ACC112 (cell line): ENCODE measurements around the gene ZNF512B.

Experiments used
- H2AFZ ChIP-seq: fragments of 200-600 bp; sonication (generic); one replicate; pipeline ENCODE4 v1.6.0; 2017; ENCODE audit warnings: antibody characterized with exemption, low read length; ENCODE audit not compliant: unreplicated experiment
- H3K27ac ChIP-seq: fragments of 200-600 bp; sonication (generic); 2 replicates; pipeline ENCODE4 v1.5.1; 2014; ENCODE audit warnings: low read depth, mild to moderate bottlenecking, antibody characterized with exemption, low read length, moderate library complexity
- H3K27me3 ChIP-seq: fragments of 200-600 bp; sonication (generic); 2 replicates; pipeline ENCODE4 v1.6.1; 2014; ENCODE audit warnings: mild to moderate bottlenecking, antibody characterized with exemption, low read length, moderate library complexity, mixed read lengths; ENCODE audit not compliant: insufficient read depth
- H3K36me3 ChIP-seq: fragments of 200-600 bp; sonication (generic); 2 replicates; pipeline ENCODE4 v1.6.1; 2016; ENCODE audit warnings: mild to moderate bottlenecking, antibody characterized with exemption, low read length, moderate library complexity, mixed read lengths; ENCODE audit not compliant: insufficient read depth
- H3K4me1 ChIP-seq: fragments of 200-600 bp; sonication (generic); one replicate; pipeline ENCODE4 v1.6.1; 2016; ENCODE audit warnings: low read length, mixed read lengths; ENCODE audit not compliant: insufficient read depth, unreplicated experiment, control insufficient read depth
- H3K4me3 ChIP-seq: fragments of 200-600 bp; sonication (generic); 2 replicates; pipeline ENCODE4 v1.5.1; 2014; ENCODE audit warnings: mild to moderate bottlenecking, low read depth, low read length
- H3K79me2 ChIP-seq: fragments of 200-600 bp; sonication (generic); one replicate; pipeline ENCODE4 v1.6.0; 2016; ENCODE audit warnings: low read length; ENCODE audit not compliant: control insufficient read depth, unreplicated experiment, insufficient read depth

The ZNF512B gene

GRCh38 chr20:63968136-63968927, 1.4 kb downstream of the ZNF512B start:
- Histone ChIP-seq H2AFZ (no peak overlapping the region), H3K27ac (no peak overlapping the region), H3K79me2 (peaks cover 13% of the 10 kb centered on the region), H3K36me3 (0 out of 2 replicates have a peak, but pooled peaks cover 6% of the 10 kb centered on the region), H3K4me3 (peak overlapping the region; percentile 93), H3K4me1 (peaks cover 9% of the 10 kb centered on the region), H3K27me3 (no peaks in the 10 kb centered on the region)

DNA sequence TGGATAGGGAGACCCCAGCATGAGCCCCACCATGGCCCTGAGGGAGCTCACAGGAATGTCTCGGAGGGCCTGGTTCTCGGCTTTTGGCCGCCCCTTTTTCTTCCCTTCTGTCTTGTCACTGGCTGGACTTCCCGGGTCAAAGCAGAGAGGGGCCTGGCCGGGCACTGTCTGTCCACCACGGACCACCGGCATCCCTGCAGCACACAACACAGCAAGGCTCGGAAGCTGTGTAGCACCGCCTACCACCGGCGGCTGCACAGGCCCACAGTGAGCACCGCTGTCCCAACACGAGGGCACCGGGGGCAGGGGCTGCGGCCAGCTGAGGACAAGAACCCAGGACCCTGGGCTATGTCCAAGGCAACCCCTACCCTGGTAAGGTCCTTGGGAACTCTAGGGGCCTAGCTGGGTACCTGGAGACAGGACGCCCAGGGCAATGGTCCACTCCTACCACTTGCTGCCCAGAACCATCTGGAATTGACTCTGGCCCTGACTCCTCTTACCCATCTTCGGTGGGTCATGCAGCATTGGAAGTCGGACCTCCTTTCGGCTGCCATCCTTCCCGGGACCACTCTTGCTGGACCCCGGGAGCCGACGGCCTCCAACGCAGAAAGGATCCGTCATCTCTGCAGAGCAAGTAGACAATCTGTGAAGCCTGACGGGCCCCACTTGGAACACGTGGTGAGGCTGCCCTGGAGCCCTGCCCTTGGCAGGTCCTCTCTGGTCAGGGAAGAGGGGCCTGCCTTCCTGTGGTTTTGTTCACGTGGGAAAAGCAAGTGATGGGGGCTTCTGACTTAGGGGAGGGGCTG, 2.2 kb downstream of the ZNF512B start:
- Histone ChIP-seq H3K27ac (no peak overlapping the region), H3K4me3 (no peak overlapping the region), H3K36me3 (0 out of 2 replicates have a peak, but pooled peaks cover 6% of the 10 kb centered on the region), H3K79me2 (peaks cover 13% of the 10 kb centered on the region), H3K27me3 (no peaks in the 10 kb centered on the region), H2AFZ (no peak overlapping the region), H3K4me1 (peaks cover 9% of the 10 kb centered on the region)

DNA sequence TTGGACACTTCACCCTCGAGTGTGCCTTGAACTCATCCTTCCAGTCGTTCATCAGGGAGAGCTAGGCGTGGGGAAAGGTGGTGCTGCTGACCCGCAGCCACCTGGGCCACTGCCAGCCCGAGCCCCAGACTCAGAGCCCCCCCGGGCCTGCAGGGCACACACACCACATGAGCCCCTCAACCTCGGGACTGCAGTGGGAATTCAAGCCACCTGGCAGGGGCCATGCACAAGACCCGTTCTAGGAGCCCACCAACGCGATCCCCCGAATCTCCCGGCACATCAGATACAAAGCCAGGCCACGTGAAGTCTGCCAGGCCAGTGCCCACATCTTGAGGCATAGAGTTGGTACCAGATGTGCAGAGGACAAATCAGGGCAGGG, 2.8 kb downstream of the ZNF512B start:
- no peak overlapping the region for H2AFZ ChIP-seq
- H3K36me3 ChIP-seq: 0 out of 2 replicates have a peak, but pooled peaks cover 6% of the 10 kb centered on the region
- no peaks in the 10 kb centered on the region for H3K27me3 ChIP-seq
- no peak overlapping the region for H3K4me3 ChIP-seq
- no peak overlapping the region for H3K27ac ChIP-seq
- peaks cover 13% of the 10 kb centered on the region for H3K79me2 ChIP-seq
- peaks cover 9% of the 10 kb centered on the region for H3K4me1 ChIP-seq

- Histone ChIP-seq H3K79me2 (peaks cover 13% of the 10 kb centered on the region), H3K4me3 (no peak overlapping the region), H3K36me3 (0 out of 2 replicates have a peak, but pooled peaks cover 6% of the 10 kb centered on the region), H3K27ac (no peak overlapping the region), H3K27me3 (no peaks in the 10 kb centered on the region), H3K4me1 (peaks cover 9% of the 10 kb centered on the region), H2AFZ (no peak overlapping the region)
Measured at GRCh38 chr20:63966172-63966943, 3.4 kb downstream of the ZNF512B start.

DNA sequence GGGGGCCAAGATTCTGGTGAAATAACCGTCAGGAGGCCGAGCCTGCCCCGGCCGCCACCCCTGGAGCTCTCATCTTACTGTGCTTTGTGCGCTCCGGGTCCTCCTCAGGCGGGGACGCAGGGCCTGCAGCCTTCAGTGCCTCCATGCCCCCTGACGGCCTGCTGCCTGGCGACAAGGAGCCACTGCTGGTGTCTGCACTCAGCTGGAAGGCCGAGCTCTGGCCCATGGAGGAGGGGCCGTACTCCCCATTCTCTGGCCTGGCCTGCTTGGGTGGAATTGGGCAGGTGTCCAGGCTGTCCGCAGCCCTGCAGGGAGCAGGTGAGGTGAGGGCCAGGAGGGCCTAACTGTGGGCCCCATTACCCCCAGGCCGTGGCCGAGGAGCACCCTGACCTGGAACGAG, 5.3 kb downstream of the ZNF512B start:
- Histone ChIP-seq H2AFZ (no peak overlapping the region), H3K79me2 (peaks cover 13% of the 10 kb centered on the region), H3K4me1 (peaks cover 9% of the 10 kb centered on the region), H3K27ac (no peak overlapping the region), H3K27me3 (no peaks in the 10 kb centered on the region), H3K36me3 (0 out of 2 replicates have a peak, but pooled peaks cover 9% of the 10 kb centered on the region), H3K4me3 (no peak overlapping the region)

GRCh38 chr20:63963784-63964301, 5.9 kb downstream of the ZNF512B start:
- H3K4me1 ChIP-seq: peaks cover 7% of the 10 kb centered on the region
- no peak overlapping the region for H3K27ac ChIP-seq
- H3K27me3 ChIP-seq: no peaks in the 10 kb centered on the region
- peaks cover 8% of the 10 kb centered on the region for H3K79me2 ChIP-seq
- H2AFZ ChIP-seq: no peak overlapping the region
- H3K4me3 ChIP-seq: no peak overlapping the region
- H3K36me3 ChIP-seq: 0 out of 2 replicates have a peak, but pooled peaks cover 9% of the 10 kb centered on the region

DNA sequence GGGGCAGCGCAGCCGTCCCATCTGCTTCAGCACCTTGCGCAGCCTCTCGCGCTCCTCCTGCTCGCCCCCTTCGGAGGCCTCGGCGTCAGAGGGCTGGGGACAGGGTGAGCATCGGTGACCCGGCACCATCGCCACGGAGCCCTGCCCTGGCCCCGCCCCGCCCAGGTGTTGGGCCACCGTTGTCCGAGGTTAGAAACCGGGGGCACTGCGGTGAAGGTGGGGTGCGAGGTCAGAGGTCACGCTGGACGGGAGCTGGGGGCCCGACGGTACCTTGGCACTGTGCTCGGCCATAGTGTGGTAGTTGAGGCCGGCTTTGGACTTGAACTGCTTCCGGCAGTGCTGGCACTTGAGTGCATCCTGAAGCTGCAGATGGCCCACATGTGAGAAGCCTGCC, 6.4 kb downstream of the ZNF512B start:
- Histone ChIP-seq H3K27ac (no peak overlapping the region), H3K4me3 (no peak overlapping the region), H3K4me1 (peaks cover 2% of the 10 kb centered on the region), H3K36me3 (0 out of 2 replicates have a peak, but pooled peaks cover 9% of the 10 kb centered on the region), H3K27me3 (no peaks in the 10 kb centered on the region), H2AFZ (no peak overlapping the region), H3K79me2 (peaks cover 3% of the 10 kb centered on the region)

DNA sequence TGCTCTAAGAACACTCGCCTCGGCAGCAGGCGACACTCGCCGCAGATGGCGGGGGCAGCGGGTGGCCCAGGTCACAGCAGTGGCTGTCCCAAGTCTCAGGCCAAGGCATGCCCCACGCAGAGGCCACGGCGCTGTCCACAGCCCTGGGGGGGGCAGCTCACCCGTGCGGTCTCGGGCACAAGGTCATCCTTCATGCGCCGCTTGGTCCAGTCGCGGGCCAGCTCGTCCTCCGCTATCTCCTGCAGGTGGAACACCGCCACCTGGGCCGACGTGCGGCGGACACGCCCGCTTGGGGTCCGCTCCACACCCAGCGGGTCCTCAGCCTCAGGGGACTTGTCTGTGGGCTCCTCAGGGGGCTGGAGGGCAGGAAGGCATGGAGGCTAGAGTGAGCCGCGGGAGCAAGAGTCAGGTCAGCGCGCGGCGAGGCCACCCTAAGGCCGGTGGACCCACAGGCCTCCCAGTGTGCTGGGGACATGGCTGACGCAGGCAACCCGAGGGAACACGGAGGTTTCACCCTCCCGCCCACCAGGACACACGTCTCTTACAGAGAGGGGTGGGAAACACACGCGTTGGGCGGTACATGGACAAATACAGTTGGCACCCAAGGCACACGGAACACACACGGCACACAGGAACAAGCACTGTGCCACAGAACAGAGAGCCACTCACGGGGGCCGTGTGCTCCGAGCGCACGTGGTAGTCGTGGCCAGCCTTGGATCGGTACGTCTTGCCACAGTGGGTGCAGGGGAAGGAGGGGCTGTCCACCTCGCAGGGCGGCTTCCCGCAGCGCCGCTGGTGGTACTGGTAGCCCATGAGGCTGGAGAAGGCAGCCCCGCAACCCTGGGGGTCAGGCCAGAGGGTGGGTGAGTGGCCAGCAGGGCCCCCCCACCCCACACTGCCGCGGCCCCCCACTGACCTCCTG, 7.0 kb downstream of the ZNF512B start:
- no peak overlapping the region for H3K27ac ChIP-seq
- no peak overlapping the region for H2AFZ ChIP-seq
- no peaks in the 10 kb centered on the region for H3K79me2 ChIP-seq
- 0 out of 2 replicates have a peak, but pooled peaks cover 9% of the 10 kb centered on the region for H3K36me3 ChIP-seq
- H3K4me1 ChIP-seq: peaks cover 6% of the 10 kb centered on the region
- no peak overlapping the region for H3K4me3 ChIP-seq
- no peaks in the 10 kb centered on the region for H3K27me3 ChIP-seq

GRCh38 chr20:63961664-63962425, 7.9 kb downstream of the ZNF512B start:
- Histone ChIP-seq H3K27me3 (no peaks in the 10 kb centered on the region), H3K27ac (no peak overlapping the region), H3K36me3 (0 out of 2 replicates have a peak, but pooled peaks cover 9% of the 10 kb centered on the region), H3K79me2 (no peaks in the 10 kb centered on the region), H3K4me3 (no peak overlapping the region), H2AFZ (no peak overlapping the region), H3K4me1 (peaks cover 11% of the 10 kb centered on the region)
